Activated CD4-positive, alpha-beta T cell treated with anti-CD3 and anti-CD28 coated beads for 36 hours (primary cell): ENCODE results near the gene FMN2. TPM values are rescaled to one million over a fixed set of nuclear protein-coding genes. Genes with fewer than 3 reads are reported as not detected.
A peak's percentile ranks its signal among the peaks of the same experiment; 100 is the strongest.

Experiments
- ATAC-seq: fragments of 200-7000 bp; cut with Tn5 transposase; one replicate; pipeline ENCODE4 v1.10.0; 2021; ENCODE audit warnings: mild to moderate bottlenecking, moderate library complexity
- CTCF ChIA-PET: fragments of 350-600 bp; sonication (Branson Sonifier 250); formaldehyde crosslinking; loops from one replicate; lab custom pipeline; 2021; ENCODE audit warnings: antibody characterized with exemption; lab: Charles Lee
- POLR2A ChIA-PET: fragments of 350-600 bp; sonication (Branson Sonifier 250); formaldehyde crosslinking; loops from one replicate; lab custom pipeline; 2021; ENCODE audit warnings: antibody characterized with exemption, inconsistent platforms; lab: Charles Lee
- DNase-seq: peaks from one replicate; pipeline ENCODE4 v3.0.0-alpha.2; 2020
- H3K27ac Mint-ChIP-seq: one replicate; pipeline ENCODE4 v1.8.0; 2021; ENCODE audit warnings: mixed read lengths
- H3K27me3 Mint-ChIP-seq: one replicate; pipeline ENCODE4 v1.8.0; 2021; ENCODE audit warnings: mixed read lengths
- H3K36me3 Mint-ChIP-seq: one replicate; pipeline ENCODE4 v1.8.0; 2021; ENCODE audit warnings: low read depth, mixed read lengths
- H3K4me1 Mint-ChIP-seq: one replicate; pipeline ENCODE4 v1.8.0; 2021; ENCODE audit warnings: mixed read lengths
- H3K4me3 Mint-ChIP-seq: one replicate; pipeline ENCODE4 v1.8.0; 2021; ENCODE audit warnings: mild to moderate bottlenecking, moderate library complexity, mixed read lengths
- H3K9me3 Mint-ChIP-seq: one replicate; pipeline ENCODE4 v1.8.0; 2021; ENCODE audit warnings: low read depth, mixed read lengths
- intact Hi-C, 2 experiments: fragments of 100-400 bp; cut with DNase I in 1 of 2; cut with micrococcal nuclease in 1 of 2; formaldehyde crosslinking; loops; one replicate each; pipeline versions ENCODE4 v1.14.2 to v1.15.1; 2022 to 2024; cut with DNase I, micrococcal nuclease
- total RNA-seq, 2 experiments: library from RNA; stranded (reverse); gene quantifications; one replicate each; pipeline ENCODE4 v1.2.3, GENCODE V29; 2021

FMN2 gene
- not detected for total RNA-seq

GRCh38 chr1:240091614-240092300, at the start of gene FMN2:
TSS of gene FMN2 (plus strand) at chr1:240091883. CDS start at chr1:240092110, 227 bp downstream.
- POLR2A ChIA-PET, result no interaction called here
- H3K27ac Mint-ChIP-seq, result no peak within 1 kb of the TSS
- peak; percentile 51 for ATAC-seq
- H3K4me1 Mint-ChIP-seq, result peaks cover 7% of the 10 kb centered on the region
- CTCF ChIA-PET, result interaction anchor here (0.6 kb wide), 1 partner anchor 94 kb away, joined by 3 read pairs; no protein-coding TSS in a partner anchor
- no peaks in the 10 kb centered on the region for H3K9me3 Mint-ChIP-seq
- H3K4me3 Mint-ChIP-seq, result peak within 1 kb of the TSS; percentile 19
- peak; percentile 22 for DNase-seq
- intact Hi-C loops, result no loop called here
- no peaks in the 10 kb centered on the region for H3K36me3 Mint-ChIP-seq
- H3K27me3 Mint-ChIP-seq, result peaks cover 29% of the 10 kb centered on the region

- Mint-ChIP-seq H3K9me3 (no peaks in the 10 kb centered on the region), H3K4me3 (no peak overlapping the region), H3K36me3 (no peaks in the 10 kb centered on the region), H3K27ac (no peak overlapping the region), H3K27me3 (no peaks in the 10 kb centered on the region), H3K4me1 (no peaks in the 10 kb centered on the region)
- DNase-seq (no peak), ATAC-seq (no peak)
- intact Hi-C loops, result no loop called here
- ChIA-PET CTCF (no interaction called here), POLR2A (interaction anchor here (0.7 kb wide), 1 partner anchor 520 kb away, joined by 7 read pairs; no protein-coding TSS in a partner anchor)
These were observed 47.1 kb upstream of the FMN2 start for GRCh38 chr1:240044620-240045019.

GRCh38 chr1:240046000-240046399, 45.7 kb upstream of the FMN2 start:
- no peaks in the 10 kb centered on the region for H3K9me3 Mint-ChIP-seq
- ChIA-PET CTCF (no interaction called here), POLR2A (no interaction called here)
- H3K27ac Mint-ChIP-seq, result no peak overlapping the region
- ATAC-seq, result no peak
- H3K27me3 Mint-ChIP-seq, result no peaks in the 10 kb centered on the region
- no peaks in the 10 kb centered on the region for H3K4me1 Mint-ChIP-seq
- DNase-seq, result no peak
- intact Hi-C loops, result no loop called here
- no peak overlapping the region for H3K4me3 Mint-ChIP-seq
- H3K36me3 Mint-ChIP-seq, result no peaks in the 10 kb centered on the region

GRCh38 chr1:240054109-240054701, 37.5 kb upstream of the FMN2 start:
- Mint-ChIP-seq H3K27ac (no peak overlapping the region), H3K36me3 (no peaks in the 10 kb centered on the region), H3K4me1 (no peaks in the 10 kb centered on the region), H3K4me3 (no peak overlapping the region), H3K27me3 (no peaks in the 10 kb centered on the region), H3K9me3 (no peaks in the 10 kb centered on the region)
- POLR2A ChIA-PET, result no interaction called here
- ATAC-seq (no peak), DNase-seq (no peak)
- CTCF ChIA-PET, result no interaction called here
- intact Hi-C loops, result no loop called here

- CTCF ChIA-PET, result no interaction called here
These were observed 35.7 kb upstream of the FMN2 start for GRCh38 chr1:240055936-240056335.

GRCh38 chr1:240056350-240056749, 35.3 kb upstream of the FMN2 start:
- H3K36me3 Mint-ChIP-seq, result no peaks in the 10 kb centered on the region
- ChIA-PET CTCF (interaction anchor here (0.6 kb wide), 1 partner anchor 9 kb away, joined by 4 read pairs; no protein-coding TSS in a partner anchor), POLR2A (no interaction called here)
- ATAC-seq, result no peak
- no peak overlapping the region for H3K27ac Mint-ChIP-seq
- no peak for DNase-seq
- no peaks in the 10 kb centered on the region for H3K27me3 Mint-ChIP-seq
- no peaks in the 10 kb centered on the region for H3K4me1 Mint-ChIP-seq
- H3K9me3 Mint-ChIP-seq, result no peaks in the 10 kb centered on the region
- no peak overlapping the region for H3K4me3 Mint-ChIP-seq
- intact Hi-C loops, result no loop called here

More at GRCh38 chr1:240055936-240056335, 35.7 kb upstream of the FMN2 start:
- no peaks in the 10 kb centered on the region for H3K27me3 Mint-ChIP-seq
- no peak for DNase-seq
- no peak overlapping the region for H3K27ac Mint-ChIP-seq
- H3K36me3 Mint-ChIP-seq, result no peaks in the 10 kb centered on the region
- no peaks in the 10 kb centered on the region for H3K4me1 Mint-ChIP-seq
- H3K4me3 Mint-ChIP-seq, result no peak overlapping the region
- H3K9me3 Mint-ChIP-seq, result no peaks in the 10 kb centered on the region
- POLR2A ChIA-PET, result no interaction called here
- ATAC-seq, result no peak
- intact Hi-C loops, result no loop called here

GRCh38 chr1:240058049-240058448, 33.6 kb upstream of the FMN2 start:
- POLR2A ChIA-PET, result no interaction called here
- Mint-ChIP-seq H3K27ac (no peak overlapping the region), H3K9me3 (no peaks in the 10 kb centered on the region), H3K4me3 (no peak overlapping the region), H3K36me3 (no peaks in the 10 kb centered on the region), H3K4me1 (no peaks in the 10 kb centered on the region), H3K27me3 (no peaks in the 10 kb centered on the region)
- CTCF ChIA-PET, result no interaction called here
- ATAC-seq (no peak), DNase-seq (no peak)
- intact Hi-C loops, result no loop called here

- Mint-ChIP-seq H3K27me3 (peaks cover 2% of the 10 kb centered on the region), H3K27ac (no peak overlapping the region), H3K4me3 (no peak overlapping the region), H3K4me1 (no peaks in the 10 kb centered on the region), H3K9me3 (peaks cover 3% of the 10 kb centered on the region), H3K36me3 (no peaks in the 10 kb centered on the region)
- ATAC-seq (no peak), DNase-seq (no peak)
- CTCF ChIA-PET, result no interaction called here
- intact Hi-C loops, result no loop called here
- POLR2A ChIA-PET, result no interaction called here
These were observed 22.7 kb upstream of the FMN2 start for GRCh38 chr1:240068961-240069360.

- ATAC-seq (no peak), DNase-seq (no peak)
- POLR2A ChIA-PET, result no interaction called here
- intact Hi-C loops, result no loop called here
- Mint-ChIP-seq H3K4me1 (no peaks in the 10 kb centered on the region), H3K27ac (no peak overlapping the region), H3K9me3 (peaks cover 3% of the 10 kb centered on the region), H3K36me3 (no peaks in the 10 kb centered on the region), H3K4me3 (no peak overlapping the region), H3K27me3 (peaks cover 2% of the 10 kb centered on the region)
- CTCF ChIA-PET, result no interaction called here
These were observed 21.5 kb upstream of the FMN2 start for GRCh38 chr1:240070188-240070587.

GRCh38 chr1:240073097-240073496, 18.6 kb upstream of the FMN2 start:
- Mint-ChIP-seq H3K27ac (no peak overlapping the region), H3K4me1 (no peaks in the 10 kb centered on the region), H3K27me3 (peaks cover 2% of the 10 kb centered on the region), H3K9me3 (peaks cover 3% of the 10 kb centered on the region), H3K36me3 (no peaks in the 10 kb centered on the region), H3K4me3 (no peak overlapping the region)
- DNase-seq (no peak), ATAC-seq (no peak)
- intact Hi-C loops, result no loop called here
- ChIA-PET POLR2A (no interaction called here), CTCF (no interaction called here)

- Mint-ChIP-seq H3K27me3 (peaks cover 2% of the 10 kb centered on the region), H3K27ac (no peak overlapping the region), H3K4me3 (no peak overlapping the region), H3K36me3 (no peaks in the 10 kb centered on the region), H3K4me1 (no peaks in the 10 kb centered on the region), H3K9me3 (peaks cover 8% of the 10 kb centered on the region)
- DNase-seq (no peak), ATAC-seq (no peak)
- POLR2A ChIA-PET, result no interaction called here
- CTCF ChIA-PET, result interaction anchor here (0.8 kb wide), 1 partner anchor 14 kb away, joined by 3 read pairs; no protein-coding TSS in a partner anchor
- intact Hi-C loops, result no loop called here
These were observed 17.3 kb upstream of the FMN2 start for GRCh38 chr1:240074422-240074821.

- DNase-seq, result no peak
- no peak for ATAC-seq
- intact Hi-C loops, result no loop called here
- no peak overlapping the region for H3K4me3 Mint-ChIP-seq
- POLR2A ChIA-PET, result no interaction called here
- peaks cover 2% of the 10 kb centered on the region for H3K27me3 Mint-ChIP-seq
- H3K4me1 Mint-ChIP-seq, result no peaks in the 10 kb centered on the region
- CTCF ChIA-PET, result interaction anchor here (0.8 kb wide), 1 partner anchor 14 kb away, joined by 3 read pairs; no protein-coding TSS in a partner anchor
- no peak overlapping the region for H3K27ac Mint-ChIP-seq
- no peaks in the 10 kb centered on the region for H3K36me3 Mint-ChIP-seq
- H3K9me3 Mint-ChIP-seq, result peaks cover 8% of the 10 kb centered on the region
These were observed 16.8 kb upstream of the FMN2 start for GRCh38 chr1:240074908-240075307.
